Measurements from ENCODE around the gene NHP2.

- TF ChIP-seq CTCF (IDR thresholded peaks at IDR 0.05) (no peak), POLR2A (IDR thresholded peaks at IDR 0.05) (no peak)
Observed at GRCh38 chr5:178136990-178137389, 16.7 kb downstream of the NHP2 start.
